Measurements from ENCODE around the gene LMNB1.

DNA sequence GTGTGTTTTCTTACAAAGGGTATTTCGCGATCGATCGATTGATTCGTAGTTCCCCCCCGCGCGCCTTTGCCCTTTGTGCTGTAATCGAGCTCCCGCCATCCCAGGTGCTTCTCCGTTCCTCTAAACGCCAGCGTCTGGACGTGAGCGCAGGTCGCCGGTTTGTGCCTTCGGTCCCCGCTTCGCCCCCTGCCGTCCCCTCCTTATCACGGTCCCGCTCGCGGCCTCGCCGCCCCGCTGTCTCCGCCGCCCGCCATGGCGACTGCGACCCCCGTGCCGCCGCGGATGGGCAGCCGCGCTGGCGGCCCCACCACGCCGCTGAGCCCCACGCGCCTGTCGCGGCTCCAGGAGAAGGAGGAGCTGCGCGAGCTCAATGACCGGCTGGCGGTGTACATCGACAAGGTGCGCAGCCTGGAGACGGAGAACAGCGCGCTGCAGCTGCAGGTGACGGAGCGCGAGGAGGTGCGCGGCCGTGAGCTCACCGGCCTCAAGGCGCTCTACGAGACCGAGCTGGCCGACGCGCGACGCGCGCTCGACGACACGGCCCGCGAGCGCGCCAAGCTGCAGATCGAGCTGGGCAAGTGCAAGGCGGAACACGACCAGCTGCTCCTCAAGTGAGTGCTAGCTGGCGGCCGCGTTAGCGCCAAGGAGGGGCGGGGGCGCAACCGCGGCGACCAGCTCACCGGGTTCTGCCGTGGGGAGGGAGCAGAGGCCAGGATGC, 480 bp downstream of the LMNB1 start:
- TF ChIP-seq, protein P1, sequence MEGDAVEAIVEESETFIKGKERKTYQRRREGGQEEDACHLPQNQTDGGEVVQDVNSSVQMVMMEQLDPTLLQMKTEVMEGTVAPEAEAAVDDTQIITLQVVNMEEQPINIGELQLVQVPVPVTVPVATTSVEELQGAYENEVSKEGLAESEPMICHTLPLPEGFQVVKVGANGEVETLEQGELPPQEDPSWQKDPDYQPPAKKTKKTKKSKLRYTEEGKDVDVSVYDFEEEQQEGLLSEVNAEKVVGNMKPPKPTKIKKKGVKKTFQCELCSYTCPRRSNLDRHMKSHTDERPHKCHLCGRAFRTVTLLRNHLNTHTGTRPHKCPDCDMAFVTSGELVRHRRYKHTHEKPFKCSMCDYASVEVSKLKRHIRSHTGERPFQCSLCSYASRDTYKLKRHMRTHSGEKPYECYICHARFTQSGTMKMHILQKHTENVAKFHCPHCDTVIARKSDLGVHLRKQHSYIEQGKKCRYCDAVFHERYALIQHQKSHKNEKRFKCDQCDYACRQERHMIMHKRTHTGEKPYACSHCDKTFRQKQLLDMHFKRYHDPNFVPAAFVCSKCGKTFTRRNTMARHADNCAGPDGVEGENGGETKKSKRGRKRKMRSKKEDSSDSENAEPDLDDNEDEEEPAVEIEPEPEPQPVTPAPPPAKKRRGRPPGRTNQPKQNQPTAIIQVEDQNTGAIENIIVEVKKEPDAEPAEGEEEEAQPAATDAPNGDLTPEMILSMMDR (IDR thresholded peaks at IDR 0.05), result no peak
- TF ChIP-seq POLR2AphosphoS5 (IDR thresholded peaks at IDR 0.05; ENCODE audit: insufficient read depth in 1 of 2, low read depth in 1 of 2) (peak in 1 of 2 donors; percentile 23), POLR2A (IDR thresholded peaks at IDR 0.05) (no peak)
